Stimulated activated CD4-positive, alpha-beta T cell treated with anti-CD3 and anti-CD28 coated beads, Interleukin-12 subunit alpha, Interleukin-12 subunit beta, amount 100 ng/mL, for 24 hours (primary cell): ENCODE measurements around the gene OR7G3.

Experiments
- DNase-seq, 2 experiments: peaks; one replicate each; pipeline ENCODE4 v3.0.0-alpha.2; 2020; ENCODE audit warnings: low read depth in 2 of 2

The OR7G3 gene

GRCh38 chr19:9107375-9107774 is 19.4 kb downstream of the OR7G3 start, which contains the start of gene OR7G2:
OR7G2 (minus strand) TSS chr19:9107475; CDS start chr19:9103243, 4,232 bp downstream.
- no peak for DNase-seq

- no peak for DNase-seq
Observed at GRCh38 chr19:9086761-9087160, 40.0 kb downstream of the OR7G3 start, which contains the start of gene OR1M1. OR1M1 (plus strand) TSS chr19:9087061; CDS start chr19:9093245, 6,184 bp downstream.

GRCh38 chr19:9078651-9079050 is 48.1 kb downstream of the OR7G3 start:
- no peak for DNase-seq

- no peak for DNase-seq
Observed at GRCh38 chr19:9076901-9077300, 49.8 kb downstream of the OR7G3 start.
